Measurements from ENCODE around the gene EDEM3. TPM values are rescaled to one million over a fixed set of nuclear protein-coding genes. Genes with fewer than 3 reads are reported as not detected.

Gene EDEM3
- total and polyA plus RNA-seq, 2 of the 8 experiments (the other 6 are each of a cell fraction or from before 2014, with no cell fraction given) = 1.6 to 14.0 TPM

- no peak overlapping the region for H2AFZ ChIP-seq (ENCODE audit: low read length)
- no peak for FAIRE-seq
- TF ChIP-seq RFX5 (IDR thresholded peaks at IDR 0.05; ENCODE audit: borderline replicate concordance, low read depth, low read length) (no peak), TAF1 (IDR thresholded peaks at IDR 0.05; ENCODE audit: low read depth, low read length) (no peak), EP300 (IDR thresholded peaks at IDR 0.05; ENCODE audit: borderline replicate concordance in 1 of 2, low read depth in 2 of 2, low read length in 2 of 2) (no peak), SAP30 (IDR thresholded peaks at IDR 0.05; ENCODE audit: insufficient read depth, insufficient replicate concordance, low read length) (no peak), RBBP5 (IDR thresholded peaks at IDR 0.05; ENCODE audit: borderline replicate concordance, low read depth, low read length) (no peak), BRCA1 (IDR thresholded peaks at IDR 0.05; ENCODE audit: low read depth, low read length) (no peak), TAF7 (optimal IDR thresholded peaks at IDR 0.05; ENCODE audit: borderline replicate concordance, low read depth, low read length) (no peak), MAFK (IDR thresholded peaks at IDR 0.05; ENCODE audit: low read depth, low read length) (no peak), SP1 (IDR thresholded peaks at IDR 0.05; ENCODE audit: low read depth, low read length) (no peak), KDM4A (IDR thresholded peaks at IDR 0.05; ENCODE audit: low read depth, low read length, severe bottlenecking) (no peak), CREB1 (IDR thresholded peaks at IDR 0.05) (no peak)
- TF ChIP-seq, protein P1, sequence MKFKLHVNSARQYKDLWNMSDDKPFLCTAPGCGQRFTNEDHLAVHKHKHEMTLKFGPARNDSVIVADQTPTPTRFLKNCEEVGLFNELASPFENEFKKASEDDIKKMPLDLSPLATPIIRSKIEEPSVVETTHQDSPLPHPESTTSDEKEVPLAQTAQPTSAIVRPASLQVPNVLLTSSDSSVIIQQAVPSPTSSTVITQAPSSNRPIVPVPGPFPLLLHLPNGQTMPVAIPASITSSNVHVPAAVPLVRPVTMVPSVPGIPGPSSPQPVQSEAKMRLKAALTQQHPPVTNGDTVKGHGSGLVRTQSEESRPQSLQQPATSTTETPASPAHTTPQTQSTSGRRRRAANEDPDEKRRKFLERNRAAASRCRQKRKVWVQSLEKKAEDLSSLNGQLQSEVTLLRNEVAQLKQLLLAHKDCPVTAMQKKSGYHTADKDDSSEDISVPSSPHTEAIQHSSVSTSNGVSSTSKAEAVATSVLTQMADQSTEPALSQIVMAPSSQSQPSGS (IDR thresholded peaks at IDR 0.05; ENCODE audit: low read length) = no peak
Observed at GRCh38 chr1:184643661-184644060, 111.0 kb downstream of the EDEM3 start.

More at GRCh38 chr1:184643661-184644060, 111.0 kb downstream of the EDEM3 start:
- DNase-seq (ENCODE audit: low read depth in 1 of 2, low spot score in 2 of 2) = no peak
- Histone ChIP-seq H2BK120ac (replicated peaks; ENCODE audit: low read depth, low read length) (no peak overlapping the region), H4K91ac (replicated peaks; ENCODE audit: insufficient read length, low read length) (no peak overlapping the region), H3K36me3 (ENCODE audit: control insufficient read depth in 2 of 4, insufficient read depth in 4 of 4, low read length in 3 of 4) (no peaks in the 10 kb centered on the region), H3K14ac (ENCODE audit: insufficient read length) (no peak overlapping the region), H3K79me1 (ENCODE audit: low read depth, low read length) (no peaks in the 10 kb centered on the region), H4K20me1 (replicated peaks in 1 of 2; ENCODE audit: control insufficient read depth in 1 of 2, insufficient read depth in 2 of 2, low read length in 2 of 2) (no peaks in the 10 kb centered on the region), H3K23me2 (ENCODE audit: low read depth, low read length) (no peaks in the 10 kb centered on the region), H3K4me3 (ENCODE audit: extremely low read depth in 1 of 4, insufficient read depth in 2 of 4, low read depth in 3 of 4, low read length in 4 of 4) (no peak overlapping the region), H2BK12ac (ENCODE audit: low read depth, low read length) (no peak overlapping the region), H3K79me2 (ENCODE audit: control insufficient read depth in 1 of 2, insufficient read depth in 2 of 2, low read length in 2 of 2) (no peaks in the 10 kb centered on the region), H2BK20ac (ENCODE audit: low read length) (no peak overlapping the region), H4K8ac (ENCODE audit: extremely low read depth, insufficient read depth, low read length) (no peak overlapping the region), H3K4me1 (replicated peaks in 1 of 4; ENCODE audit: control insufficient read depth in 3 of 4, insufficient read depth in 4 of 4, low read length in 3 of 4) (no peaks in the 10 kb centered on the region), H3K4me2 (ENCODE audit: insufficient read depth in 1 of 2, low read depth in 2 of 2, low read length in 2 of 2) (no peak overlapping the region), H3K23ac (ENCODE audit: insufficient read length) (no peak overlapping the region), H3K27ac (ENCODE audit: low read depth, low read length) (no peak overlapping the region), H4K5ac (ENCODE audit: insufficient read length, low read depth, low read length) (no peak overlapping the region), H2BK15ac (ENCODE audit: low read length) (no peak overlapping the region), H3K27me3 (replicated peaks in 1 of 4; ENCODE audit: control insufficient read depth in 3 of 4, extremely low read depth in 1 of 4, insufficient read depth in 3 of 4, low read length in 3 of 4) (no peaks in the 10 kb centered on the region), H3K9ac (replicated peaks in 1 of 4; ENCODE audit: extremely low read depth in 1 of 4, low read depth in 3 of 4, low read length in 3 of 4) (no peak overlapping the region), H2BK5ac (ENCODE audit: low read depth, low read length) (no peak overlapping the region), H3K9me3 (ENCODE audit: insufficient read depth in 2 of 2, low read depth in 1 of 2, low read length in 1 of 2) (no peaks in the 10 kb centered on the region; a peak in 1 of 4 replicates), H3K56ac (replicated peaks; ENCODE audit: insufficient read length, low read depth, low read length) (no peak overlapping the region), H3K4ac (replicated peaks; ENCODE audit: insufficient read length, low read depth, low read length) (no peak overlapping the region), H3K18ac (ENCODE audit: extremely low read depth, low read length) (no peak overlapping the region), H2AK5ac (ENCODE audit: low read depth, low read length) (no peak overlapping the region)
- ChIA-PET POLR2A (ENCODE audit: partially characterized antibody) (no interaction called here), CTCF (ENCODE audit: partially characterized antibody) (interaction anchor here (1.0 to 1.3 kb wide), 3 partner anchors 10 to 421 kb away, joined by 3 to 4 read pairs (median 3); no protein-coding TSS in a partner anchor)
- 79% methylated on average over 1 of the region's 1 CpG; no CpG with 5 or more reads in 1 of the 2 experiments for WGBS, 2 experiments (ENCODE audit: extremely low coverage in 1 of 2, insufficient coverage in 1 of 2, insufficient read length in 1 of 2, insufficient replicate concordance in 2 of 2, low coverage in 1 of 2, low lambda C conversion rate in 2 of 2, missing lambda C conversion rate in 1 of 2)

All from H1 (cell line).